Coronary artery (tissue), 2 donors: Measurements from ENCODE around the gene MADD.

Source experiments
- DNase-seq: peaks from one replicate; pipeline ENCODE4 v3.0.0-alpha.2; 2017; ENCODE audit warnings: low spot score
- H3K27ac ChIP-seq, 2 donors: fragments of 200-600 bp; sonication (generic); one replicate each; pipeline ENCODE4 v1.5.1; 2016 to 2019
- H3K4me3 ChIP-seq: fragments of 200-600 bp; sonication (generic); 2 replicates; pipeline ENCODE4 v1.5.1; 2016; ENCODE audit warnings: mild to moderate bottlenecking, moderate library complexity
- CTCF ChIP-seq: fragments of 200-600 bp; sonication (generic); IDR thresholded peaks from one replicate; pipeline ENCODE4 v1.5.1; 2019; ENCODE audit warnings: antibody characterized with exemption

The MADD gene

GRCh38 chr11:47327025-47327424, 57.1 kb downstream of the MADD start:
- DNase-seq = no peak
- no peak for TF ChIP-seq CTCF
- no peak overlapping the region for H3K27ac ChIP-seq
- no peak overlapping the region for H3K4me3 ChIP-seq

- no peak for TF ChIP-seq CTCF
- no peak overlapping the region for H3K27ac ChIP-seq
- DNase-seq = peak; percentile 50
- no peak overlapping the region for H3K4me3 ChIP-seq
These were observed 58.0 kb downstream of the MADD start for GRCh38 chr11:47327949-47328348.

- Histone ChIP-seq H3K4me3 (no peak overlapping the region), H3K27ac (peak overlapping the region in 1 of 2 donors; percentile 3)
- TF ChIP-seq CTCF = no peak
- peak; percentile 64 for DNase-seq
These were observed 58.8 kb downstream of the MADD start for GRCh38 chr11:47328449-47329390.

- TF ChIP-seq CTCF = no peak
- Histone ChIP-seq H3K27ac (peak overlapping the region in 1 of 2 donors; percentile 3), H3K4me3 (no peak overlapping the region)
- DNase-seq = peak; percentile 62
These were observed 59.6 kb downstream of the MADD start for GRCh38 chr11:47329431-47329986.

- Histone ChIP-seq H3K4me3 (no peak overlapping the region), H3K27ac (peak overlapping the region in 1 of 2 donors; percentile 3)
- no peak for TF ChIP-seq CTCF
- DNase-seq = peak; percentile 57
These were observed 60.3 kb downstream of the MADD start for GRCh38 chr11:47329987-47330931.

- Histone ChIP-seq H3K4me3 (no peak overlapping the region), H3K27ac (no peak overlapping the region)
- peak; percentile 62 for DNase-seq
- TF ChIP-seq CTCF = no peak
These were observed 61.7 kb downstream of the MADD start for GRCh38 chr11:47331454-47332302.
